ENCODE results near the gene COQ7.

Gene COQ7

GRCh38 chr16:19083670-19084069 is 16.3 kb downstream of the COQ7 start:
- Histone ChIP-seq H3K9ac (ENCODE audit: low read length) (no peak overlapping the region), H3K27me3 (ENCODE audit: low read length) (no peaks in the 10 kb centered on the region), H3F3A (ENCODE audit: insufficient read depth) (no peaks in the 10 kb centered on the region), H3K79me2 (ENCODE audit: insufficient read depth, low read length) (no peaks in the 10 kb centered on the region), H3K9me3 (ENCODE audit: insufficient read depth, low read length) (no peaks in the 10 kb centered on the region; the same call in 1 of the 2 replicates), H3K9me2 (replicated peaks; ENCODE audit: insufficient read depth, low read length) (no peaks in the 10 kb centered on the region), H2AFZ (ENCODE audit: low read depth, low read length, severe bottlenecking) (no peak overlapping the region), H3K27ac (ENCODE audit: low read depth, low read length) (no peak overlapping the region), H4K20me1 (ENCODE audit: low read depth, low read length) (no peaks in the 10 kb centered on the region), H3K36me3 (ENCODE audit: low read length) (peaks cover 11% of the 10 kb centered on the region; the same call in 1 of the 2 replicates), H3K4me3 (ENCODE audit: insufficient read depth, low read length, poor library complexity, severe bottlenecking) (no peak overlapping the region), H3K4me2 (ENCODE audit: low read depth, low read length, poor library complexity, severe bottlenecking) (no peak overlapping the region)
- no peak for TF ChIP-seq EZH2phosphoT487 (conservative IDR thresholded peaks at IDR 0.05; ENCODE audit: low read length)
- TF ChIP-seq, protein P1, sequence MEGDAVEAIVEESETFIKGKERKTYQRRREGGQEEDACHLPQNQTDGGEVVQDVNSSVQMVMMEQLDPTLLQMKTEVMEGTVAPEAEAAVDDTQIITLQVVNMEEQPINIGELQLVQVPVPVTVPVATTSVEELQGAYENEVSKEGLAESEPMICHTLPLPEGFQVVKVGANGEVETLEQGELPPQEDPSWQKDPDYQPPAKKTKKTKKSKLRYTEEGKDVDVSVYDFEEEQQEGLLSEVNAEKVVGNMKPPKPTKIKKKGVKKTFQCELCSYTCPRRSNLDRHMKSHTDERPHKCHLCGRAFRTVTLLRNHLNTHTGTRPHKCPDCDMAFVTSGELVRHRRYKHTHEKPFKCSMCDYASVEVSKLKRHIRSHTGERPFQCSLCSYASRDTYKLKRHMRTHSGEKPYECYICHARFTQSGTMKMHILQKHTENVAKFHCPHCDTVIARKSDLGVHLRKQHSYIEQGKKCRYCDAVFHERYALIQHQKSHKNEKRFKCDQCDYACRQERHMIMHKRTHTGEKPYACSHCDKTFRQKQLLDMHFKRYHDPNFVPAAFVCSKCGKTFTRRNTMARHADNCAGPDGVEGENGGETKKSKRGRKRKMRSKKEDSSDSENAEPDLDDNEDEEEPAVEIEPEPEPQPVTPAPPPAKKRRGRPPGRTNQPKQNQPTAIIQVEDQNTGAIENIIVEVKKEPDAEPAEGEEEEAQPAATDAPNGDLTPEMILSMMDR (IDR thresholded peaks at IDR 0.05; ENCODE audit: insufficient read depth, low read length, poor library complexity, severe bottlenecking): no peak

DNA sequence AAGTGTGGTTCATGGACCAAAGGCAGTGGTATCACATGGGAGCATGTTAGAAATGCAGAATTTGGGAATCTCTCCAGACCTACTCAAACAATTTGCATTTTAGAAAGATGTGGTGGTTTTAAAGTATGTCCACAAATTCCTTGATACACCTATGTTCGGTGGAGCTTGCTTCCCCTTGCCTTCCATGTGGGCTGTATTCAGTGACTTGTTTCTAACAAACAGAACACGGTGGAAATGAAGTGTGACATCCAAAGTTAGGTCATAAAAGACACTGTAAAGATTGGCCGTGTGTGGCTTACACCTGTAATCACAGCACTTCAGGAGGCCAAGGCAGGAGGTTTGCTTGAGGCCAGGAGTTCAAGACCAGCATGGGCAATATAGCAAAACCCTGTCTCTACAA is 16.7 kb downstream of the COQ7 start:
- Histone ChIP-seq H3F3A (ENCODE audit: insufficient read depth) (no peaks in the 10 kb centered on the region), H3K9ac (ENCODE audit: low read length) (no peak overlapping the region), H3K79me2 (ENCODE audit: insufficient read depth, low read length) (no peaks in the 10 kb centered on the region), H4K20me1 (ENCODE audit: low read depth, low read length) (no peaks in the 10 kb centered on the region), H3K9me3 (ENCODE audit: insufficient read depth, low read length) (no peaks in the 10 kb centered on the region; the same call in 1 of the 2 replicates), H3K27me3 (ENCODE audit: low read length) (no peaks in the 10 kb centered on the region), H3K4me2 (ENCODE audit: low read depth, low read length, poor library complexity, severe bottlenecking) (no peak overlapping the region), H2AFZ (ENCODE audit: low read depth, low read length, severe bottlenecking) (no peak overlapping the region), H3K9me2 (replicated peaks; ENCODE audit: insufficient read depth, low read length) (no peaks in the 10 kb centered on the region), H3K27ac (ENCODE audit: low read depth, low read length) (no peak overlapping the region), H3K36me3 (ENCODE audit: low read length) (peaks cover 11% of the 10 kb centered on the region; the same call in 1 of the 2 replicates), H3K4me3 (ENCODE audit: insufficient read depth, low read length, poor library complexity, severe bottlenecking) (no peak overlapping the region)
- TF ChIP-seq EZH2phosphoT487 (conservative IDR thresholded peaks at IDR 0.05; ENCODE audit: low read length): no peak
- TF ChIP-seq, protein P1 (IDR thresholded peaks at IDR 0.05; ENCODE audit: insufficient read depth, low read length, poor library complexity, severe bottlenecking): no peak

GRCh38 chr16:19084879-19085278 is 17.5 kb downstream of the COQ7 start:
- no peak overlapping the region for H3K9ac ChIP-seq (ENCODE audit: low read length)
- no peaks in the 10 kb centered on the region for H3K79me2 ChIP-seq (ENCODE audit: insufficient read depth, low read length)
- no peaks in the 10 kb centered on the region for H4K20me1 ChIP-seq (ENCODE audit: low read depth, low read length)
- no peaks in the 10 kb centered on the region for H3F3A ChIP-seq (ENCODE audit: insufficient read depth)
- no peak overlapping the region for H3K4me2 ChIP-seq (ENCODE audit: low read depth, low read length, poor library complexity, severe bottlenecking)
- H3K9me3 ChIP-seq (ENCODE audit: insufficient read depth, low read length): no peaks in the 10 kb centered on the region; the same call in 1 of the 2 replicates
- H3K27me3 ChIP-seq (ENCODE audit: low read length): no peaks in the 10 kb centered on the region
- no peak for TF ChIP-seq EZH2phosphoT487 (conservative IDR thresholded peaks at IDR 0.05; ENCODE audit: low read length)
- TF ChIP-seq, protein P1 (IDR thresholded peaks at IDR 0.05; ENCODE audit: insufficient read depth, low read length, poor library complexity, severe bottlenecking): no peak
- no peaks in the 10 kb centered on the region for H3K9me2 ChIP-seq (replicated peaks; ENCODE audit: insufficient read depth, low read length)
- no peak overlapping the region for H2AFZ ChIP-seq (ENCODE audit: low read depth, low read length, severe bottlenecking)
- no peak overlapping the region for H3K4me3 ChIP-seq (ENCODE audit: insufficient read depth, low read length, poor library complexity, severe bottlenecking)
- peaks cover 11% of the 10 kb centered on the region; the same call in 1 of the 2 replicates for H3K36me3 ChIP-seq (ENCODE audit: low read length)
- no peak overlapping the region for H3K27ac ChIP-seq (ENCODE audit: low read depth, low read length)
